GM21515 (cell line): ENCODE results near the gene ZNF576.
"Not testable (repeated sequence)": the region's sequence is repeated elsewhere in the genome, so short reads cannot be mapped to it uniquely, and the experiment has no call there.

ENCODE experiments used
- ATAC-seq: cut with Tn5 transposase; IDR thresholded peaks from one replicate; pipeline ENCODE4 v1.9.1; 2021; ENCODE audit not compliant: unreplicated experiment

The ZNF576 gene

GRCh38 chr19:43644181-43644580 is 47.8 kb downstream of the ZNF576 start:
- no peak for ATAC-seq

GRCh38 chr19:43648633-43649032 is 52.2 kb downstream of the ZNF576 start:
- ATAC-seq = no peak

- no peak for ATAC-seq
These were observed 53.1 kb downstream of the ZNF576 start for GRCh38 chr19:43649514-43649913.

- ATAC-seq = not testable (repeated sequence)
These were observed 53.9 kb downstream of the ZNF576 start for GRCh38 chr19:43650276-43650675.
